Measurements from ENCODE around the gene ZNF460. TPM values are rescaled to one million over a fixed set of nuclear protein-coding genes. Genes with fewer than 3 reads are reported as not detected.

ZNF460 gene
- total and polyA plus RNA-seq, 2 of the 13 experiments (the other 11 are each of a cell fraction or from before 2014, with no cell fraction given) = 14.5 to 44.8 TPM

DNA sequence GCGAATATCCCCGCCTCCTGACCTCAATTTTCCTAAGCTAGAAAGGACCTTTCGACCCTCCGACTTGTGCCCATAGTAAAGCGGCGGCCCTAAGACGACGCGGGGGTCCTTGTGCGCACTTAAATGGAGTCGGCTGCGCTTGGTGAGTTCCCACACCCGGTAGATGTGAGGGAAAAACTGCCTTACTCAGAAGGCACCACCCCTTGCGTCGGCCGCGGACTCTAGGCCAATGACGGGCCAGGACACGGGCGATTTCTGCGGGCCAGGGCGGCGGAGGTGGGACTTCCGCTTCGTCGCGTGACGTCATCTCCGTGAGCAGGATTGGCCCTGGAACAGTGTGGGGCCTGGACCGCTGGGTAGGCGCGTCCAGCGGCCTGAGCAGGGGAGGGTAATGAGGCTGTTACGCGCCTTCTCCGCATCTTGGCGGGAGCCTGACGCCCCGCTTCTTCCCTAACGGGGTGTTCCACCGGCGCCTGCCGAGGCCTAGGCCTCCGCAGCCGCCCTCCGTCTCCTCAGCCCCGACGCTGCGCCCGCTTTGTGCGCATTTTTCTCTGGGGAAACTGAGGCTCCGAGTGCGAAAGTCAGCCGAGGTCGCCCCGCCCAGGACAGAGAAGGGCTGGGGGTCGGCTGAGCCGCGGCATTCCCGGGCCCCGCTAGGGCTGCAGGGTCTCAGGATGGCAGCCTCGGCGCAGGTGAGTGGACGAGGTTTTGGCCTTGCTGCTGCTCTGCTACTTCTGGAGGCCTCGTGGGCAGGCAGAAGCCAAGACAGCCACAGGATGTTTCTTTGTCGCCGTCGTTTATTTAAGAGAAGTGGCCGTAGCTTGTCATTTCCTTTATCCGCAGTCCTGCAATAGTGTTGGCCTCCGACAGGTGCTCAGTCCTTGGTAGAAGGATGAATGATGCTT, 40.1 kb downstream of the ZNF460 start, which contains the start of gene ZNF543 (continued):
- TF ChIP-seq, protein P1, sequence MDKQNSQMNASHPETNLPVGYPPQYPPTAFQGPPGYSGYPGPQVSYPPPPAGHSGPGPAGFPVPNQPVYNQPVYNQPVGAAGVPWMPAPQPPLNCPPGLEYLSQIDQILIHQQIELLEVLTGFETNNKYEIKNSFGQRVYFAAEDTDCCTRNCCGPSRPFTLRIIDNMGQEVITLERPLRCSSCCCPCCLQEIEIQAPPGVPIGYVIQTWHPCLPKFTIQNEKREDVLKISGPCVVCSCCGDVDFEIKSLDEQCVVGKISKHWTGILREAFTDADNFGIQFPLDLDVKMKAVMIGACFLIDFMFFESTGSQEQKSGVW (CRISPR knock-in tag; IDR thresholded peaks at IDR 0.05; ENCODE audit: borderline replicate concordance) = no peak
- TF ChIP-seq, protein P2, sequence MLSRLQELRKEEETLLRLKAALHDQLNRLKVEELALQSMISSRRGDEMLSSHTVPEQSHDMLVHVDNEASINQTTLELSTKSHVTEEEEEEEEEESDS (CRISPR knock-in tag; IDR thresholded peaks at IDR 0.05; ENCODE audit: borderline replicate concordance) = no peak
- TF ChIP-seq JUN (CRISPR knock-in tag; IDR thresholded peaks at IDR 0.05) (peak; percentile 71; the same call in 1 of the 2 replicates), ZNF614 (CRISPR knock-in tag; IDR thresholded peaks at IDR 0.05; ENCODE audit: borderline replicate concordance) (peak; percentile 19; the same call in 1 of the 2 replicates), ZNF615 (CRISPR knock-in tag; IDR thresholded peaks at IDR 0.05; ENCODE audit: borderline replicate concordance) (no peak), SATB2 (CRISPR knock-in tag; IDR thresholded peaks at IDR 0.05) (no peak), ZNF720 (CRISPR knock-in tag; IDR thresholded peaks at IDR 0.05) (no peak), CREB1 (IDR thresholded peaks at IDR 0.05) (peak; percentile 100), CREB1 (CRISPR knock-in tag; IDR thresholded peaks at IDR 0.05) (peak; percentile 98), GATA4 (IDR thresholded peaks at IDR 0.05; ENCODE audit: borderline replicate concordance, low read depth) (peak; percentile 49; the same call in 1 of the 2 replicates), BHLHE40 (IDR thresholded peaks at IDR 0.05; ENCODE audit: low read length) (no peak), SP1 (IDR thresholded peaks at IDR 0.05) (no peak), SP1 (CRISPR knock-in tag; IDR thresholded peaks at IDR 0.05) (peak; percentile 80), NR1H2 (CRISPR knock-in tag; IDR thresholded peaks at IDR 0.05; ENCODE audit: borderline replicate concordance, low read depth) (no peak), RFX5 (IDR thresholded peaks at IDR 0.05; ENCODE audit: low read depth, low read length) (peak; percentile 71), MZF1 (CRISPR knock-in tag; IDR thresholded peaks at IDR 0.05; ENCODE audit: borderline replicate concordance) (no peak), BRCA1 (CRISPR knock-in tag; IDR thresholded peaks at IDR 0.05) (no peak), ZNF644 (CRISPR knock-in tag; IDR thresholded peaks at IDR 0.05; ENCODE audit: low read depth) (no peak), ZNF274 (CRISPR knock-in tag; IDR thresholded peaks at IDR 0.05) (peak; percentile 85; the same call in 1 of the 2 replicates), MIXL1 (CRISPR knock-in tag; IDR thresholded peaks at IDR 0.05) (no peak), ZNF552 (CRISPR knock-in tag; IDR thresholded peaks at IDR 0.05; ENCODE audit: borderline replicate concordance) (no peak), PAF1 (CRISPR knock-in tag; IDR thresholded peaks at IDR 0.05) (no peak)
- TF ChIP-seq, protein P3, sequence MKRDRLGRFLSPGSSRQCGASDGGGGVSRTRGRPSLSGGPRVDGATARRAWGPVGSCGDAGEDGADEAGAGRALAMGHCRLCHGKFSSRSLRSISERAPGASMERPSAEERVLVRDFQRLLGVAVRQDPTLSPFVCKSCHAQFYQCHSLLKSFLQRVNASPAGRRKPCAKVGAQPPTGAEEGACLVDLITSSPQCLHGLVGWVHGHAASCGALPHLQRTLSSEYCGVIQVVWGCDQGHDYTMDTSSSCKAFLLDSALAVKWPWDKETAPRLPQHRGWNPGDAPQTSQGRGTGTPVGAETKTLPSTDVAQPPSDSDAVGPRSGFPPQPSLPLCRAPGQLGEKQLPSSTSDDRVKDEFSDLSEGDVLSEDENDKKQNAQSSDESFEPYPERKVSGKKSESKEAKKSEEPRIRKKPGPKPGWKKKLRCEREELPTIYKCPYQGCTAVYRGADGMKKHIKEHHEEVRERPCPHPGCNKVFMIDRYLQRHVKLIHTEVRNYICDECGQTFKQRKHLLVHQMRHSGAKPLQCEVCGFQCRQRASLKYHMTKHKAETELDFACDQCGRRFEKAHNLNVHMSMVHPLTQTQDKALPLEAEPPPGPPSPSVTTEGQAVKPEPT (CRISPR knock-in tag; IDR thresholded peaks at IDR 0.05; ENCODE audit: low read depth) = no peak
- TF ChIP-seq, protein P4, sequence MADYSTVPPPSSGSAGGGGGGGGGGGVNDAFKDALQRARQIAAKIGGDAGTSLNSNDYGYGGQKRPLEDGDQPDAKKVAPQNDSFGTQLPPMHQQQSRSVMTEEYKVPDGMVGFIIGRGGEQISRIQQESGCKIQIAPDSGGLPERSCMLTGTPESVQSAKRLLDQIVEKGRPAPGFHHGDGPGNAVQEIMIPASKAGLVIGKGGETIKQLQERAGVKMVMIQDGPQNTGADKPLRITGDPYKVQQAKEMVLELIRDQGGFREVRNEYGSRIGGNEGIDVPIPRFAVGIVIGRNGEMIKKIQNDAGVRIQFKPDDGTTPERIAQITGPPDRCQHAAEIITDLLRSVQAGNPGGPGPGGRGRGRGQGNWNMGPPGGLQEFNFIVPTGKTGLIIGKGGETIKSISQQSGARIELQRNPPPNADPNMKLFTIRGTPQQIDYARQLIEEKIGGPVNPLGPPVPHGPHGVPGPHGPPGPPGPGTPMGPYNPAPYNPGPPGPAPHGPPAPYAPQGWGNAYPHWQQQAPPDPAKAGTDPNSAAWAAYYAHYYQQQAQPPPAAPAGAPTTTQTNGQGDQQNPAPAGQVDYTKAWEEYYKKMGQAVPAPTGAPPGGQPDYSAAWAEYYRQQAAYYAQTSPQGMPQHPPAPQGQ (CRISPR knock-in tag; IDR thresholded peaks at IDR 0.05; ENCODE audit: borderline replicate concordance) = no peak
- TF ChIP-seq, protein P5, sequence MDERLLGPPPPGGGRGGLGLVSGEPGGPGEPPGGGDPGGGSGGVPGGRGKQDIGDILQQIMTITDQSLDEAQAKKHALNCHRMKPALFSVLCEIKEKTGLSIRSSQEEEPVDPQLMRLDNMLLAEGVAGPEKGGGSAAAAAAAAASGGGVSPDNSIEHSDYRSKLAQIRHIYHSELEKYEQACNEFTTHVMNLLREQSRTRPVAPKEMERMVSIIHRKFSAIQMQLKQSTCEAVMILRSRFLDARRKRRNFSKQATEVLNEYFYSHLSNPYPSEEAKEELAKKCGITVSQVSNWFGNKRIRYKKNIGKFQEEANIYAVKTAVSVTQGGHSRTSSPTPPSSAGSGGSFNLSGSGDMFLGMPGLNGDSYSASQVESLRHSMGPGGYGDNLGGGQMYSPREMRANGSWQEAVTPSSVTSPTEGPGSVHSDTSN (CRISPR knock-in tag; IDR thresholded peaks at IDR 0.05) = no peak
- TF ChIP-seq, protein P6, sequence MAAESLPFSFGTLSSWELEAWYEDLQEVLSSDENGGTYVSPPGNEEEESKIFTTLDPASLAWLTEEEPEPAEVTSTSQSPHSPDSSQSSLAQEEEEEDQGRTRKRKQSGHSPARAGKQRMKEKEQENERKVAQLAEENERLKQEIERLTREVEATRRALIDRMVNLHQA (CRISPR knock-in tag; IDR thresholded peaks at IDR 0.05) = no peak
